Measurements from ENCODE around the gene ENPP6.

- TF ChIP-seq CTCF (conservative IDR thresholded peaks at IDR 0.05; ENCODE audit: low read depth, low read length) (no peak), EZH2 (IDR thresholded peaks at IDR 0.05; ENCODE audit: borderline replicate concordance, low read depth, low read length, poor library complexity, severe bottlenecking) (no peak)
These were observed 30.5 kb upstream of the ENPP6 start for GRCh38 chr4:184248216-184248615.
